HepG2 (cell line): Measurements from ENCODE around the gene KLF6. TPM values are rescaled to one million over a fixed set of nuclear protein-coding genes. Genes with fewer than 3 reads are reported as not detected.

Experiments used
- FOXK1 ChIP-seq: sonication (generic); formaldehyde crosslinking; IDR thresholded peaks from 2 replicates; pipeline ENCODE4 v1.4.0; 2020; ENCODE audit warnings: low read depth, missing genetic modification reagents, borderline replicate concordance
- KDM3A ChIP-seq: IDR thresholded peaks from 2 replicates; pipeline ENCODE4 v1.6.1; 2018; ENCODE audit warnings: low read depth, missing compliant biosample characterization
- NFE2L2 ChIP-seq: fragments of 150-350 bp; IDR thresholded peaks from 2 replicates; pipeline ENCODE4 v1.6.1; 2014; ENCODE audit warnings: low read length
- PAF1 ChIP-seq: IDR thresholded peaks from 2 replicates; pipeline ENCODE4 v1.6.1; 2016; ENCODE audit warnings: missing genetic modification reagents, missing compliant biosample characterization
- POLR2G ChIP-seq: fragments of 200-400 bp; formaldehyde crosslinking; IDR thresholded peaks from 2 replicates; pipeline ENCODE4 v1.6.1; 2018; ENCODE audit warnings: mild to moderate bottlenecking, low read depth, low read length, moderate library complexity
- RAD51 ChIP-seq: fragments of 450-650 bp; IDR thresholded peaks from 2 replicates; pipeline ENCODE4 v1.6.1; 2016; ENCODE audit warnings: borderline replicate concordance
- RORA ChIP-seq: sonication (generic); formaldehyde crosslinking; IDR thresholded peaks from 2 replicates; pipeline ENCODE4 v1.5.0; 2020; ENCODE audit warnings: mild to moderate bottlenecking, missing genetic modification reagents, moderate library complexity
- TAF1 ChIP-seq: sonication (generic); formaldehyde crosslinking; IDR thresholded peaks from 2 replicates; pipeline ENCODE4 v1.4.0; 2020; ENCODE audit warnings: missing genetic modification reagents
- THAP11 ChIP-seq: IDR thresholded peaks from 2 replicates; pipeline ENCODE4 v1.6.1; 2016; ENCODE audit warnings: missing biosample characterization, missing genetic modification reagents
- XRCC5 ChIP-seq: fragments of 200-400 bp; formaldehyde crosslinking; optimal IDR thresholded peaks from 2 replicates; pipeline ENCODE3; 2017; ENCODE audit warnings: mild to moderate bottlenecking, low read length
- ZC3H13 ChIP-seq: sonication (generic); formaldehyde crosslinking; IDR thresholded peaks from 2 replicates; pipeline ENCODE4 v1.8.1; 2023; ENCODE audit warnings: mild to moderate bottlenecking, missing genetic modification reagents, moderate library complexity
- ZFP36 ChIP-seq: fragments of 150-350 bp; IDR thresholded peaks from 2 replicates; pipeline ENCODE4 v1.6.1; 2018; ENCODE audit warnings: borderline replicate concordance, low read length, low read depth; ENCODE audit not compliant: partially characterized antibody
- ZNF264 ChIP-seq: sonication (generic); formaldehyde crosslinking; IDR thresholded peaks from 2 replicates; pipeline ENCODE4 v1.4.0; 2020; ENCODE audit warnings: missing genetic modification reagents
- ZNF660 ChIP-seq: sonication (generic); formaldehyde crosslinking; IDR thresholded peaks from 2 replicates; pipeline ENCODE4 v1.5.1; 2020; ENCODE audit warnings: mild to moderate bottlenecking, low read depth, missing genetic modification reagents, borderline replicate concordance
- ZNF75D ChIP-seq: sonication (generic); formaldehyde crosslinking; IDR thresholded peaks from 2 replicates; pipeline ENCODE4 v1.8.1; 2023; ENCODE audit warnings: missing genetic modification reagents, mild to moderate bottlenecking, borderline replicate concordance
- ZNF761 ChIP-seq: sonication (generic); formaldehyde crosslinking; conservative IDR thresholded peaks from 2 replicates; pipeline ENCODE4 v1.4.0; 2020; ENCODE audit warnings: mild to moderate bottlenecking, missing genetic modification reagents
- ZNF777 ChIP-seq: sonication (generic); formaldehyde crosslinking; IDR thresholded peaks from 2 replicates; pipeline ENCODE4 v1.4.0; 2020; ENCODE audit warnings: missing genetic modification reagents
- polyA plus RNA-seq, 8 experiments: library from polyadenylated mRNA; depleted of rRNA in 3 of 8; stranded (reverse) in 7 of 8; unstranded in 1 of 8; fragments of >200 nt; fragmentation: Illumina TruSeq in 4 of 8; extraction: Trizol in 4 of 8; gene quantifications; 2 replicates each; pipeline versions ENCODE4 v1.2.1 to v1.2.3, GENCODE V29; 2011 to 2016; ENCODE audit warnings: low read depth in 4 of 8, missing spikeins in 1 of 8, mixed read lengths in 1 of 8; ENCODE audit not compliant: insufficient read depth in 1 of 8
- total RNA-seq, 5 experiments: library from RNA; depleted of rRNA; stranded (reverse); fragments of >200 nt; fragmentation: Illumina TruSeq; extraction: Trizol; gene quantifications; 2 replicates each; pipeline ENCODE4 v1.2.3, GENCODE V29; 2016; ENCODE audit warnings: low read depth in 1 of 5
- TF ChIP-seq, protein P1 (sequence below): sonication (generic); formaldehyde crosslinking; IDR thresholded peaks from 2 replicates; pipeline ENCODE4 v1.4.0; 2020; ENCODE audit warnings: missing genetic modification reagents, borderline replicate concordance
- TF ChIP-seq, protein P2 (sequence below): IDR thresholded peaks from 2 replicates; pipeline ENCODE4 v1.4.0; 2020; ENCODE audit warnings: mild to moderate bottlenecking, missing genetic modification reagents
- TF ChIP-seq, protein P3 (sequence below): sonication (generic); formaldehyde crosslinking; IDR thresholded peaks from 2 replicates; pipeline ENCODE4 v1.5.0; 2020; ENCODE audit warnings: mild to moderate bottlenecking, low read depth, missing genetic modification reagents, borderline replicate concordance
- TF ChIP-seq, protein P4 (sequence below), 2 experiments: fragments of 450-650 bp in 1 of 2; sonication (generic) in 1 of 2; formaldehyde crosslinking; IDR thresholded peaks; 2 replicates each; pipeline versions ENCODE4 v1.5.0 to v1.8.0; 2020 to 2022; ENCODE audit warnings: mild to moderate bottlenecking in 1 of 2, missing genetic modification reagents in 1 of 2

Gene KLF6
- total and polyA plus RNA-seq, 2 of the 13 experiments (the other 11 are each of a cell fraction or from before 2014, with no cell fraction given), result 27.0 to 71.9 TPM

GRCh38 chr10:3780771-3781467, 4.1 kb downstream of the KLF6 start (continued):
- TF ChIP-seq PAF1, result no peak
- TF ChIP-seq RAD51, result peak; percentile 41; the same call in 1 of the 2 replicates
- TF ChIP-seq ZNF777 (CRISPR knock-in tag), result no peak
- TF ChIP-seq, protein P1, sequence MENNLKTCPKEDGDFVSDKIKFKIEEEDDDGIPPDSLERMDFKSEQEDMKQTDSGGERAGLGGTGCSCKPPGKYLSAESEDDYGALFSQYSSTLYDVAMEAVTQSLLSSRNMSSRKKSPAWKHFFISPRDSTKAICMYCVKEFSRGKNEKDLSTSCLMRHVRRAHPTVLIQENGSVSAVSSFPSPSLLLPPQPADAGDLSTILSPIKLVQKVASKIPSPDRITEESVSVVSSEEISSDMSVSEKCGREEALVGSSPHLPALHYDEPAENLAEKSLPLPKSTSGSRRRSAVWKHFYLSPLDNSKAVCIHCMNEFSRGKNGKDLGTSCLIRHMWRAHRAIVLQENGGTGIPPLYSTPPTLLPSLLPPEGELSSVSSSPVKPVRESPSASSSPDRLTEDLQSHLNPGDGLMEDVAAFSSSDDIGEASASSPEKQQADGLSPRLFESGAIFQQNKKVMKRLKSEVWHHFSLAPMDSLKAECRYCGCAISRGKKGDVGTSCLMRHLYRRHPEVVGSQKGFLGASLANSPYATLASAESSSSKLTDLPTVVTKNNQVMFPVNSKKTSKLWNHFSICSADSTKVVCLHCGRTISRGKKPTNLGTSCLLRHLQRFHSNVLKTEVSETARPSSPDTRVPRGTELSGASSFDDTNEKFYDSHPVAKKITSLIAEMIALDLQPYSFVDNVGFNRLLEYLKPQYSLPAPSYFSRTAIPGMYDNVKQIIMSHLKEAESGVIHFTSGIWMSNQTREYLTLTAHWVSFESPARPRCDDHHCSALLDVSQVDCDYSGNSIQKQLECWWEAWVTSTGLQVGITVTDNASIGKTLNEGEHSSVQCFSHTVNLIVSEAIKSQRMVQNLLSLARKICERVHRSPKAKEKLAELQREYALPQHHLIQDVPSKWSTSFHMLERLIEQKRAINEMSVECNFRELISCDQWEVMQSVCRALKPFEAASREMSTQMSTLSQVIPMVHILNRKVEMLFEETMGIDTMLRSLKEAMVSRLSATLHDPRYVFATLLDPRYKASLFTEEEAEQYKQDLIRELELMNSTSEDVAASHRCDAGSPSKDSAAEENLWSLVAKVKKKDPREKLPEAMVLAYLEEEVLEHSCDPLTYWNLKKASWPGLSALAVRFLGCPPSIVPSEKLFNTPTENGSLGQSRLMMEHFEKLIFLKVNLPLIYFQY (CRISPR knock-in tag), result no peak
- no peak for TF ChIP-seq THAP11
- TF ChIP-seq, protein P2, sequence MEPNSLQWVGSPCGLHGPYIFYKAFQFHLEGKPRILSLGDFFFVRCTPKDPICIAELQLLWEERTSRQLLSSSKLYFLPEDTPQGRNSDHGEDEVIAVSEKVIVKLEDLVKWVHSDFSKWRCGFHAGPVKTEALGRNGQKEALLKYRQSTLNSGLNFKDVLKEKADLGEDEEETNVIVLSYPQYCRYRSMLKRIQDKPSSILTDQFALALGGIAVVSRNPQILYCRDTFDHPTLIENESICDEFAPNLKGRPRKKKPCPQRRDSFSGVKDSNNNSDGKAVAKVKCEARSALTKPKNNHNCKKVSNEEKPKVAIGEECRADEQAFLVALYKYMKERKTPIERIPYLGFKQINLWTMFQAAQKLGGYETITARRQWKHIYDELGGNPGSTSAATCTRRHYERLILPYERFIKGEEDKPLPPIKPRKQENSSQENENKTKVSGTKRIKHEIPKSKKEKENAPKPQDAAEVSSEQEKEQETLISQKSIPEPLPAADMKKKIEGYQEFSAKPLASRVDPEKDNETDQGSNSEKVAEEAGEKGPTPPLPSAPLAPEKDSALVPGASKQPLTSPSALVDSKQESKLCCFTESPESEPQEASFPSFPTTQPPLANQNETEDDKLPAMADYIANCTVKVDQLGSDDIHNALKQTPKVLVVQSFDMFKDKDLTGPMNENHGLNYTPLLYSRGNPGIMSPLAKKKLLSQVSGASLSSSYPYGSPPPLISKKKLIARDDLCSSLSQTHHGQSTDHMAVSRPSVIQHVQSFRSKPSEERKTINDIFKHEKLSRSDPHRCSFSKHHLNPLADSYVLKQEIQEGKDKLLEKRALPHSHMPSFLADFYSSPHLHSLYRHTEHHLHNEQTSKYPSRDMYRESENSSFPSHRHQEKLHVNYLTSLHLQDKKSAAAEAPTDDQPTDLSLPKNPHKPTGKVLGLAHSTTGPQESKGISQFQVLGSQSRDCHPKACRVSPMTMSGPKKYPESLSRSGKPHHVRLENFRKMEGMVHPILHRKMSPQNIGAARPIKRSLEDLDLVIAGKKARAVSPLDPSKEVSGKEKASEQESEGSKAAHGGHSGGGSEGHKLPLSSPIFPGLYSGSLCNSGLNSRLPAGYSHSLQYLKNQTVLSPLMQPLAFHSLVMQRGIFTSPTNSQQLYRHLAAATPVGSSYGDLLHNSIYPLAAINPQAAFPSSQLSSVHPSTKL, result 0 out of 2 replicates have a peak, but pooled peaks have one; percentile 3
- no peak for TF ChIP-seq XRCC5
- TF ChIP-seq POLR2G, result 0 out of 2 replicates have a peak, but pooled peaks have one; percentile 9
- no peak for TF ChIP-seq FOXK1 (CRISPR knock-in tag)
- TF ChIP-seq ZNF264 (CRISPR knock-in tag), result no peak
- TF ChIP-seq, protein P3, sequence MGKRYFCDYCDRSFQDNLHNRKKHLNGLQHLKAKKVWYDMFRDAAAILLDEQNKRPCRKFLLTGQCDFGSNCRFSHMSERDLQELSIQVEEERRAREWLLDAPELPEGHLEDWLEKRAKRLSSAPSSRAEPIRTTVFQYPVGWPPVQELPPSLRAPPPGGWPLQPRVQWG (CRISPR knock-in tag), result no peak
- peak; percentile 13; the same call in 1 of the 2 replicates for TF ChIP-seq ZC3H13 (CRISPR knock-in tag)
- no peak for TF ChIP-seq NFE2L2
- TF ChIP-seq KDM3A, result no peak
- TF ChIP-seq ZNF761 (CRISPR knock-in tag), result no peak
- TF ChIP-seq ZNF75D (CRISPR knock-in tag), result no peak
- TF ChIP-seq, protein P4, sequence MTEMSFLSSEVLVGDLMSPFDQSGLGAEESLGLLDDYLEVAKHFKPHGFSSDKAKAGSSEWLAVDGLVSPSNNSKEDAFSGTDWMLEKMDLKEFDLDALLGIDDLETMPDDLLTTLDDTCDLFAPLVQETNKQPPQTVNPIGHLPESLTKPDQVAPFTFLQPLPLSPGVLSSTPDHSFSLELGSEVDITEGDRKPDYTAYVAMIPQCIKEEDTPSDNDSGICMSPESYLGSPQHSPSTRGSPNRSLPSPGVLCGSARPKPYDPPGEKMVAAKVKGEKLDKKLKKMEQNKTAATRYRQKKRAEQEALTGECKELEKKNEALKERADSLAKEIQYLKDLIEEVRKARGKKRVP (CRISPR knock-in tag; IDR thresholded peaks at IDR 0.05), result 0 out of 4 replicates have a peak, but pooled peaks of 1 of the 2 experiments have one; percentile 33
- no peak for TF ChIP-seq ZFP36
- no peak for TF ChIP-seq ZNF660 (CRISPR knock-in tag)
- no peak for TF ChIP-seq TAF1
- TF ChIP-seq RORA (CRISPR knock-in tag), result no peak
